Ishikawa (cell line): ENCODE results near the gene CHMP4A.

Source experiments
- CEBPB ChIP-seq: IDR thresholded peaks from 2 replicates; pipeline ENCODE4 v1.6.1; 2012
- CREB1 ChIP-seq: IDR thresholded peaks from 2 replicates; pipeline ENCODE4 v1.6.1; 2012; ENCODE audit warnings: low read depth
- EGR1 ChIP-seq: IDR thresholded peaks from 2 replicates; pipeline ENCODE4 v1.6.1; 2012
- EP300 ChIP-seq: IDR thresholded peaks from 2 replicates; pipeline ENCODE4 v1.6.1; 2012; ENCODE audit warnings: borderline replicate concordance
- FOXM1 ChIP-seq: IDR thresholded peaks from 2 replicates; pipeline ENCODE4 v1.6.1; 2012; ENCODE audit warnings: low read depth, borderline replicate concordance
- MAX ChIP-seq: IDR thresholded peaks from 2 replicates; pipeline ENCODE4 v1.6.1; 2012
- NFIC ChIP-seq: IDR thresholded peaks from 2 replicates; pipeline ENCODE4 v1.6.1; 2012
- RAD21 ChIP-seq: IDR thresholded peaks from 2 replicates; pipeline ENCODE4 v1.6.1; 2012; ENCODE audit warnings: low read depth
- REST ChIP-seq: IDR thresholded peaks from 2 replicates; pipeline ENCODE4 v1.6.1; 2012; ENCODE audit warnings: low read depth, mild to moderate bottlenecking
- TAF1 ChIP-seq: IDR thresholded peaks from 2 replicates; pipeline ENCODE4 v1.6.1; 2012; ENCODE audit warnings: low read depth, mild to moderate bottlenecking
- TCF12 ChIP-seq: IDR thresholded peaks from 2 replicates; pipeline ENCODE4 v1.6.1; 2012; ENCODE audit warnings: low read depth
- TEAD4 ChIP-seq: IDR thresholded peaks from 2 replicates; pipeline ENCODE4 v1.6.1; 2012
- USF1 ChIP-seq: IDR thresholded peaks from 2 replicates; pipeline ENCODE4 v1.6.1; 2012
- YY1 ChIP-seq: IDR thresholded peaks from 2 replicates; pipeline ENCODE4 v1.6.1; 2012; ENCODE audit warnings: low read depth
- ZBTB7A ChIP-seq: IDR thresholded peaks from 2 replicates; pipeline ENCODE4 v1.6.1; 2012; ENCODE audit warnings: low read depth

Gene CHMP4A

GRCh38 chr14:24187539-24187915 is 25.8 kb downstream of the CHMP4A start:
- TF ChIP-seq TCF12 (no peak), ZBTB7A (no peak), MAX (no peak), CREB1 (no peak), TEAD4 (no peak), RAD21 (no peak), EP300 (no peak), USF1 (no peak), NFIC (no peak), REST (no peak), TAF1 (no peak), FOXM1 (no peak)

- no peak for TF ChIP-seq EP300
- no peak for TF ChIP-seq USF1
- TF ChIP-seq TAF1 = no peak
- no peak for TF ChIP-seq TCF12
- no peak for TF ChIP-seq NFIC
- no peak for TF ChIP-seq EGR1
- TF ChIP-seq REST = no peak
- no peak for TF ChIP-seq RAD21
- no peak for TF ChIP-seq FOXM1
- no peak for TF ChIP-seq CREB1
- TF ChIP-seq CEBPB = no peak
- TF ChIP-seq TEAD4 = no peak
- TF ChIP-seq MAX = no peak
- TF ChIP-seq YY1 = no peak
Measured at GRCh38 chr14:24186831-24187538, 26.3 kb downstream of the CHMP4A start.

GRCh38 chr14:24185741-24186140 is 27.5 kb downstream of the CHMP4A start:
- TF ChIP-seq RAD21 = no peak
- no peak for TF ChIP-seq CEBPB

- TF ChIP-seq TCF12 (no peak), CEBPB (no peak), RAD21 (no peak), EGR1 (no peak), TAF1 (no peak), TEAD4 (no peak), FOXM1 (no peak), MAX (no peak), ZBTB7A (no peak), YY1 (no peak), EP300 (no peak), REST (no peak), CREB1 (no peak), USF1 (no peak), NFIC (no peak)
Measured at GRCh38 chr14:24185026-24185425, 28.3 kb downstream of the CHMP4A start.
